IMR-90 (cell line): ENCODE measurements around the gene HECTD1. TPM values are rescaled to one million over a fixed set of nuclear protein-coding genes. Genes with fewer than 3 reads are reported as not detected.

Experiments
- ATAC-seq: fragments of 200-7000 bp; cut with Tn5 transposase; 2 replicates; pipeline ENCODE4 v1.9.1; 2020; ENCODE audit warnings: low read depth, mild to moderate bottlenecking, moderate library complexity
- BruUV-seq: library from RNA; stranded (reverse); fragments of 400-500 nt; replicated peaks from 2 replicates; lab custom pipeline; 2021; lab: Mats Ljungman, UMichigan
- CTCF ChIA-PET: fragments of 300-600 bp; formaldehyde crosslinking; extraction: SDS; loops from one replicate; lab custom pipeline; 2021; ENCODE audit warnings: antibody characterized with exemption; lab: Yijun Ruan, JAX
- POLR2A ChIA-PET: fragments of 300-600 bp; sonication (Branson Sonifier 250); formaldehyde crosslinking; loops from one replicate; lab custom pipeline; 2022; ENCODE audit warnings: antibody characterized with exemption; ENCODE audit not compliant: unreplicated experiment; lab: Charles Lee
- DNase-seq: peaks from one replicate; pipeline ENCODE4 v3.0.0; 2013
- H2AFZ ChIP-seq: replicated peaks from 2 replicates; pipeline ENCODE3; 2013; ENCODE audit warnings: low read length, mild to moderate bottlenecking; ENCODE audit not compliant: poor library complexity
- H2AK5ac ChIP-seq: 2 replicates; pipeline ENCODE4 v1.6.1; 2013; ENCODE audit warnings: low read depth, low read length, inconsistent platforms
- H2AK9ac ChIP-seq: replicated peaks from 2 replicates; pipeline ENCODE3; 2013; ENCODE audit warnings: mild to moderate bottlenecking, low read depth, low read length, moderate library complexity; ENCODE audit not compliant: poor library complexity
- H2BK120ac ChIP-seq: 2 replicates; pipeline ENCODE4 v1.6.1; 2013; ENCODE audit warnings: low read depth, low read length, inconsistent platforms
- H2BK15ac ChIP-seq: 3 replicates; pipeline ENCODE4 v1.6.1; 2013; ENCODE audit warnings: low read depth, low read length, inconsistent platforms
- H2BK20ac ChIP-seq: 2 replicates; pipeline ENCODE4 v1.6.1; 2013; ENCODE audit warnings: low read depth, mild to moderate bottlenecking, inconsistent platforms, low read length, moderate library complexity
- H2BK5ac ChIP-seq: 2 replicates; pipeline ENCODE4 v1.6.1; 2013; ENCODE audit warnings: mild to moderate bottlenecking, low read depth, low read length, inconsistent platforms; ENCODE audit not compliant: poor library complexity, severe bottlenecking
- H3K14ac ChIP-seq: replicated peaks from 2 replicates; pipeline ENCODE4 v1.6.1; 2013; ENCODE audit warnings: low read depth, low read length, inconsistent platforms
- H3K18ac ChIP-seq: 2 replicates; pipeline ENCODE4 v1.6.1; 2013; ENCODE audit warnings: low read depth, low read length, control low read depth
- H3K23ac ChIP-seq: 2 replicates; pipeline ENCODE4 v1.6.1; 2013; ENCODE audit warnings: low read depth, low read length, inconsistent platforms
- H3K27ac ChIP-seq: 2 replicates; pipeline ENCODE4 v1.5.1; 2013; ENCODE audit warnings: mild to moderate bottlenecking, control low read depth, low read length; ENCODE audit not compliant: insufficient read depth
- H3K27me3 ChIP-seq: 2 replicates; pipeline ENCODE4 v1.6.1; 2013; ENCODE audit warnings: low read length; ENCODE audit not compliant: control insufficient read depth, insufficient read depth
- H3K36me3 ChIP-seq: 2 replicates; pipeline ENCODE4 v1.6.1; 2013; ENCODE audit warnings: low read length, mixed read lengths; ENCODE audit not compliant: control insufficient read depth, insufficient read depth
- H3K4ac ChIP-seq: 2 replicates; pipeline ENCODE4 v1.6.1; 2013; ENCODE audit warnings: low read depth, low read length, inconsistent platforms
- H3K4me1 ChIP-seq: 2 replicates; pipeline ENCODE4 v1.6.1; 2013; ENCODE audit warnings: low read length, mixed read lengths; ENCODE audit not compliant: control insufficient read depth, insufficient read depth
- H3K4me2 ChIP-seq: 2 replicates; pipeline ENCODE4 v1.6.1; 2013; ENCODE audit warnings: low read depth, mild to moderate bottlenecking, control low read depth, low read length, moderate library complexity
- H3K4me3 ChIP-seq: 2 replicates; pipeline ENCODE4 v1.5.1; 2013; ENCODE audit warnings: low read depth, mild to moderate bottlenecking, control low read depth, low read length, moderate library complexity; ENCODE audit not compliant: insufficient read depth
- H3K56ac ChIP-seq: 2 replicates; pipeline ENCODE4 v1.6.1; 2013; ENCODE audit warnings: low read length, inconsistent platforms; ENCODE audit not compliant: insufficient read depth; ENCODE audit errors: extremely low read depth
- H3K79me1 ChIP-seq, 2 experiments: 2 replicates each; pipeline ENCODE4 v1.6.1; 2013; ENCODE audit warnings: low read length in 2 of 2, inconsistent platforms in 1 of 2, low read depth in 1 of 2
- H3K9ac ChIP-seq: 2 replicates; pipeline ENCODE4 v1.6.1; 2013; ENCODE audit warnings: low read depth, low read length, control low read depth
- H3K9me1 ChIP-seq: 2 replicates; pipeline ENCODE4 v1.6.1; 2013; ENCODE audit warnings: low read length, inconsistent platforms; ENCODE audit not compliant: insufficient read depth
- H3K9me3 ChIP-seq: 2 replicates; pipeline ENCODE4 v1.6.1; 2013; ENCODE audit warnings: low read length; ENCODE audit not compliant: control insufficient read depth, insufficient read depth
- H4K20me1 ChIP-seq: 2 replicates; pipeline ENCODE4 v1.6.1; 2013; ENCODE audit warnings: low read length, inconsistent platforms; ENCODE audit not compliant: insufficient read depth
- H4K5ac ChIP-seq: 2 replicates; pipeline ENCODE4 v1.6.1; 2013; ENCODE audit warnings: mild to moderate bottlenecking, low read depth, low read length, control low read depth
- H4K8ac ChIP-seq, 2 experiments: 2 replicates each; pipeline ENCODE4 v1.6.1; 2013; ENCODE audit warnings: low read depth in 2 of 2, low read length in 2 of 2, control low read depth in 1 of 2, inconsistent platforms in 1 of 2
- H4K91ac ChIP-seq: 2 replicates; pipeline ENCODE4 v1.6.1; 2013; ENCODE audit warnings: low read depth, low read length, inconsistent platforms; ENCODE audit not compliant: insufficient read depth
- MAZ ChIP-seq: IDR thresholded peaks from 2 replicates; pipeline ENCODE4 v1.6.1; 2012; ENCODE audit warnings: low read depth, mild to moderate bottlenecking, low read length, improper control_type of control experiment, moderate library complexity, borderline replicate concordance
- WGBS, 2 experiments: methylation state at CpG; one replicate each; pipeline versions ENCODE4 v1.1.5 to v1.1.7; 2013; ENCODE audit warnings: missing lambda C conversion rate in 2 of 2; ENCODE audit not compliant: insufficient read length in 1 of 2; ENCODE audit errors: extremely low coverage in 2 of 2; 5-methylcytosine and 5-hydroxymethylcytosine counted together
- dilution Hi-C: fragments of 300-500 bp; cut with HindIII; formaldehyde crosslinking; loops from one replicate; pipeline ENCODE4 v1.14.3; 2018; ENCODE audit warnings: low sequenced_read_pairs; ENCODE audit not compliant: unreplicated experiment
- in situ Hi-C: fragments of 300-500 bp; cut with MboI; formaldehyde crosslinking; loops from 3 replicates; pipeline ENCODE4 v1.14.3; 2019; ENCODE audit warnings: low sequenced_read_pairs, inconsistent platforms, mixed read lengths
- intact Hi-C: fragments of 100-400 bp; cut with micrococcal nuclease; formaldehyde crosslinking; loops from 2 replicates; pipeline ENCODE4 v1.10.0; 2022
- polyA plus RNA-seq, 3 experiments: library from polyadenylated mRNA; depleted of rRNA; stranded (reverse); fragments of >200 nt; gene quantifications; 2 replicates each; pipeline ENCODE4 v1.2.3, GENCODE V29; 2012; ENCODE audit warnings: low replicate concordance in 1 of 3
- total RNA-seq: library from RNA; depleted of rRNA; stranded (reverse); fragments of >200 nt; gene quantifications from 2 replicates; pipeline ENCODE4 v1.2.3, GENCODE V29; 2012
- TF ChIP-seq, protein P1 (sequence below): conservative IDR thresholded peaks from 2 replicates; pipeline ENCODE4 v1.5.1; 2012; ENCODE audit warnings: mild to moderate bottlenecking, low read depth, low read length, improper control_type of control experiment

HECTD1 gene
- total and polyA plus RNA-seq, 2 of the 4 experiments (the other 2 are of a cell fraction): 48.5 to 228 TPM

DNA sequence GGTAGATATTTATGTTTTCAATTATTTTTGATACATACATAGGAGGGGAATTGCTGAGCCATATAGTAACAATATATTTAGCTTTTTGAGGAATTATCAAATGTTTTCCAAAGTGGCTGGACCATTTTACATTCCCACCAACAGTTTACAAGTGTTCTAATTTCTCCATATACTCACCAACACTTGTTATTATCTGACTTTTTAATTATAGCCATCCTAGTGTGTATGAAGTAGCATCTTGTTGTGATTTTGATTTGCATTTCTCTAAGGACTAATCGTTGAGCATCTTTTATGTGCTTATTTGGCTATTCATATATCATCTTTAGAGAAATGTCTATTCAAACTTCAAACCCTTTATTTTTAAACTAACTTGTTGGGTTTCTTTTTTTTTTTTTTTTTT lies 17.2 kb upstream of the HECTD1 start:
- dilution Hi-C loops (no loop called here), intact Hi-C loops (no loop called here), in situ Hi-C loops (no loop called here)
- Histone ChIP-seq H3K4ac (no peak overlapping the region), H2BK5ac (no peak overlapping the region), H2BK120ac (no peak overlapping the region), H3K4me3 (no peak overlapping the region), H3K56ac (no peak overlapping the region), H2BK15ac (no peak overlapping the region), H2AFZ (no peak overlapping the region), H2AK9ac (no peak overlapping the region), H4K91ac (no peak overlapping the region), H3K36me3 (no peaks in the 10 kb centered on the region), H3K27me3 (no peaks in the 10 kb centered on the region), H3K9ac (no peak overlapping the region), H3K4me1 (no peaks in the 10 kb centered on the region), H4K5ac (no peak overlapping the region), H3K14ac (no peak overlapping the region), H4K20me1 (no peaks in the 10 kb centered on the region), H3K23ac (no peak overlapping the region), H3K9me3 (no peaks in the 10 kb centered on the region), H3K4me2 (no peak overlapping the region), H2BK20ac (no peak overlapping the region), H4K8ac (no peak overlapping the region), H2AK5ac (no peak overlapping the region), H3K27ac (no peak overlapping the region), H3K79me1 (no peaks in the 10 kb centered on the region), H3K9me1 (no peaks in the 10 kb centered on the region; the same call in 1 of the 2 replicates), H3K18ac (no peak overlapping the region)
- ChIA-PET CTCF (no interaction called here), POLR2A (no interaction called here)
- BruUV-seq: no TSS peak
- no CpG with 5 or more reads among the region's 1 CpG for whole genome bisulfite sequencing, 2 experiments
- no peak for TF ChIP-seq MAZ
- TF ChIP-seq, protein P1, sequence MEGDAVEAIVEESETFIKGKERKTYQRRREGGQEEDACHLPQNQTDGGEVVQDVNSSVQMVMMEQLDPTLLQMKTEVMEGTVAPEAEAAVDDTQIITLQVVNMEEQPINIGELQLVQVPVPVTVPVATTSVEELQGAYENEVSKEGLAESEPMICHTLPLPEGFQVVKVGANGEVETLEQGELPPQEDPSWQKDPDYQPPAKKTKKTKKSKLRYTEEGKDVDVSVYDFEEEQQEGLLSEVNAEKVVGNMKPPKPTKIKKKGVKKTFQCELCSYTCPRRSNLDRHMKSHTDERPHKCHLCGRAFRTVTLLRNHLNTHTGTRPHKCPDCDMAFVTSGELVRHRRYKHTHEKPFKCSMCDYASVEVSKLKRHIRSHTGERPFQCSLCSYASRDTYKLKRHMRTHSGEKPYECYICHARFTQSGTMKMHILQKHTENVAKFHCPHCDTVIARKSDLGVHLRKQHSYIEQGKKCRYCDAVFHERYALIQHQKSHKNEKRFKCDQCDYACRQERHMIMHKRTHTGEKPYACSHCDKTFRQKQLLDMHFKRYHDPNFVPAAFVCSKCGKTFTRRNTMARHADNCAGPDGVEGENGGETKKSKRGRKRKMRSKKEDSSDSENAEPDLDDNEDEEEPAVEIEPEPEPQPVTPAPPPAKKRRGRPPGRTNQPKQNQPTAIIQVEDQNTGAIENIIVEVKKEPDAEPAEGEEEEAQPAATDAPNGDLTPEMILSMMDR: no peak
- ATAC-seq (no peak), DNase-seq (no peak)
